ENCODE data around the gene RHEBL1.

GRCh38 chr12:49055092-49055491 lies 14.7 kb downstream of the RHEBL1 start:
- TF ChIP-seq PKNOX1 (IDR thresholded peaks at IDR 0.05) = no peak
- TF ChIP-seq FOXA1 (IDR thresholded peaks at IDR 0.05) = no peak
- TF ChIP-seq SUZ12 (IDR thresholded peaks at IDR 0.05) = no peak
- no peak for TF ChIP-seq LEF1 (IDR thresholded peaks at IDR 0.05; ENCODE audit: borderline replicate concordance)
- TF ChIP-seq FOXM1 (IDR thresholded peaks at IDR 0.05; ENCODE audit: borderline replicate concordance) = no peak
- TF ChIP-seq L3MBTL2 (conservative IDR thresholded peaks at IDR 0.05) = no peak
- TF ChIP-seq ELF4 (IDR thresholded peaks at IDR 0.05) = no peak
- TF ChIP-seq HDGF (IDR thresholded peaks at IDR 0.05; ENCODE audit: borderline replicate concordance) = no peak
- TF ChIP-seq ZNF384 (IDR thresholded peaks at IDR 0.05) = no peak
- TF ChIP-seq CTBP1 (IDR thresholded peaks at IDR 0.05; ENCODE audit: borderline replicate concordance) = no peak
- no peak for TF ChIP-seq FOXK2 (IDR thresholded peaks at IDR 0.05)
- no peak for TF ChIP-seq BHLHE40 (IDR thresholded peaks at IDR 0.05; ENCODE audit: borderline replicate concordance)
- TF ChIP-seq NFRKB (IDR thresholded peaks at IDR 0.05) = no peak
- TF ChIP-seq TARDBP (IDR thresholded peaks at IDR 0.05) = no peak

Measured in HEK293T (cell line).